GM21515 (cell line): ENCODE measurements around the gene ZNF586.
"Not testable (repeated sequence)": the region's sequence is repeated elsewhere in the genome, so short reads cannot be mapped to it uniquely, and the experiment has no call there.

Experiments used
- ATAC-seq: cut with Tn5 transposase; IDR thresholded peaks from one replicate; pipeline ENCODE4 v1.9.1; 2021; ENCODE audit not compliant: unreplicated experiment

Gene ZNF586

GRCh38 chr19:57789288-57789687, 19.8 kb downstream of the ZNF586 start:
- no peak for ATAC-seq

GRCh38 chr19:57796580-57796979, 27.1 kb downstream of the ZNF586 start:
- not testable (repeated sequence) for ATAC-seq

- no peak for ATAC-seq
Measured at GRCh38 chr19:57800696-57801095, 31.2 kb downstream of the ZNF586 start.

- no peak for ATAC-seq
Measured at GRCh38 chr19:57802269-57802668, 32.8 kb downstream of the ZNF586 start.

- ATAC-seq = no peak
Measured at GRCh38 chr19:57803265-57803593, 33.8 kb downstream of the ZNF586 start.

GRCh38 chr19:57803594-57804325, 34.3 kb downstream of the ZNF586 start:
- ATAC-seq = no peak

- no peak for ATAC-seq
Measured at GRCh38 chr19:57807541-57807940, 38.1 kb downstream of the ZNF586 start.

GRCh38 chr19:57810410-57811295, 41.2 kb downstream of the ZNF586 start:
- not testable (repeated sequence) for ATAC-seq

- no peak for ATAC-seq
Measured at GRCh38 chr19:57812226-57812625, 42.8 kb downstream of the ZNF586 start.

- ATAC-seq = not testable (repeated sequence)
Measured at GRCh38 chr19:57812975-57813820, 43.7 kb downstream of the ZNF586 start.

GRCh38 chr19:57813919-57814504, 44.5 kb downstream of the ZNF586 start:
- no peak for ATAC-seq

GRCh38 chr19:57814505-57815246, 45.2 kb downstream of the ZNF586 start, which contains the start of gene ZNF552:
ZNF552 (minus strand) TSS chr19:57814913; CDS start chr19:57814743, 170 bp downstream.
- ATAC-seq = peak; percentile 56

GRCh38 chr19:57815247-57816075, 46.0 kb downstream of the ZNF586 start:
- no peak for ATAC-seq

- no peak for ATAC-seq
Measured at GRCh38 chr19:57816652-57817051, 47.2 kb downstream of the ZNF586 start.

GRCh38 chr19:57817976-57818375, 48.5 kb downstream of the ZNF586 start:
- no peak for ATAC-seq

GRCh38 chr19:57818378-57818777, 48.9 kb downstream of the ZNF586 start:
- ATAC-seq = no peak

GRCh38 chr19:57819475-57820148, 50.1 kb downstream of the ZNF586 start:
- ATAC-seq = peak; percentile 86

- ATAC-seq = no peak
Measured at GRCh38 chr19:57820599-57820998, 51.1 kb downstream of the ZNF586 start.

GRCh38 chr19:57821095-57821494, 51.6 kb downstream of the ZNF586 start:
- ATAC-seq = not testable (repeated sequence)
